GDM1 (cell line): ENCODE results near the gene PHACTR3.

Experiments
- DNase-seq: peaks from one replicate; lab custom pipeline; 2025; lab: John Stamatoyannopoulos, UW

Gene PHACTR3

GRCh38 chr20:59671661-59672471 is 67.5 kb downstream of the PHACTR3 start:
- DNase-seq: no peak

GRCh38 chr20:59672576-59672975 is 68.2 kb downstream of the PHACTR3 start:
- no peak for DNase-seq

GRCh38 chr20:59673288-59673997 is 69.1 kb downstream of the PHACTR3 start:
- DNase-seq: no peak

GRCh38 chr20:59673998-59674445 is 69.7 kb downstream of the PHACTR3 start:
- DNase-seq: no peak

GRCh38 chr20:59676126-59676850 is 71.9 kb downstream of the PHACTR3 start:
- DNase-seq: no peak

- DNase-seq: no peak
Observed at GRCh38 chr20:59676851-59677182, 72.5 kb downstream of the PHACTR3 start.

- no peak for DNase-seq
Observed at GRCh38 chr20:59677586-59677985, 73.2 kb downstream of the PHACTR3 start.

- DNase-seq: no peak
Observed at GRCh38 chr20:59678288-59678687, 73.9 kb downstream of the PHACTR3 start.

- DNase-seq: no peak
Observed at GRCh38 chr20:59678951-59679350, 74.6 kb downstream of the PHACTR3 start.

GRCh38 chr20:59680148-59680650 is 75.9 kb downstream of the PHACTR3 start:
- no peak for DNase-seq

- no peak for DNase-seq
Observed at GRCh38 chr20:59680852-59681251, 76.5 kb downstream of the PHACTR3 start.

- DNase-seq: no peak
Observed at GRCh38 chr20:59682603-59683002, 78.3 kb downstream of the PHACTR3 start.

- DNase-seq: no peak
Observed at GRCh38 chr20:59683181-59683580, 78.8 kb downstream of the PHACTR3 start.

GRCh38 chr20:59684685-59685242 is 80.4 kb downstream of the PHACTR3 start:
- no peak for DNase-seq

- DNase-seq: no peak
Observed at GRCh38 chr20:59686404-59687346, 82.3 kb downstream of the PHACTR3 start.

- DNase-seq: no peak
Observed at GRCh38 chr20:59688356-59688755, 84.0 kb downstream of the PHACTR3 start.

- DNase-seq: no peak
Observed at GRCh38 chr20:59688999-59689398, 84.7 kb downstream of the PHACTR3 start.

GRCh38 chr20:59690101-59690500 is 85.8 kb downstream of the PHACTR3 start:
- DNase-seq: no peak

GRCh38 chr20:59690976-59691375 is 86.6 kb downstream of the PHACTR3 start:
- no peak for DNase-seq

- DNase-seq: no peak
Observed at GRCh38 chr20:59692139-59692538, 87.8 kb downstream of the PHACTR3 start.

- no peak for DNase-seq
Observed at GRCh38 chr20:59693587-59693986, 89.2 kb downstream of the PHACTR3 start.
